DMS153 treated with DMSO at 0.1 percent for 48 hours (cell line): Measurements from ENCODE around the gene TNPO2.

Experiments used
- DNase-seq: peaks from one replicate; lab custom pipeline; 2025; ENCODE audit not compliant: unreplicated experiment; lab: John Stamatoyannopoulos, UW

TNPO2 gene

DNA sequence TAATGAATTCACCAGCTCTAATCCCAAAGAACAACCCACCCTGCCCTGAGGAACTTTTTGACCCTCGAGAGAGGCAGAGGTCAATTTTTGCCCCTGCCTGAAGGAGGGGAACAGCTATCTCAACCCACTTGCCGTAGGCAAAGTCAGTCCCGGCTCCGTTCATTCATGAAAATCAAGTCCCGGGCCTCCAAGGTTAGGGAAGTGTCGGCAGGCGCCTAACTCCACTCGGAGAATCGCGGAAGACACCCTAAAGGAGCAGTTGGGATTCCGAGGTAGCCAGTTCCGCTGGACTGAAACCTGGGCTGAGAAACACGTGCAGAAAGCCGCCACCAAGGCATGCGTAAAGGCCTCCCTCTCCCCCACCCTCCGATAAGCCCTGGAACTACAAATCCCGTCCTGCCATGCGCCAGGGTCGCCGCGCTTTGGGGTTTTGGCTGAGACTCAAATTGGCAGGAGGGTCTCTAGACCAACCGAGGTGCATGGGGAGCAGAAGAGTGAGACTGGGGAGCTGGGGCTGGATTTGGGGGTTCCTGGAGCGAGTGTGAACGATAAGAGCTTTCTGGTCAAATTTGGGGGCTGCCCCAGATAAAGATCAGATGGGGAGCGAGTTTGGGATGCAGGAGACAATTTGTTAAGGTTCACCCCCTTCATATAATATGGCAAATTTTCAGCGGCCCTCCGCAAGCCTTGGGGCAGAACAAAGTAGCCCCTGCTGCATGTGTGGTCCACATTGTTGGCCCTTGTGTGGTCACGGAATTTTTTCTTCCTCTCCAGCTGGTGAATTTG, at the start of gene TNPO2:
TSS of gene TNPO2 (minus strand) at position 292 of the 786 bp plus-strand sequence. CDS start 2,955 bp downstream, outside the sequence.
- DNase-seq = peak; percentile 51

GRCh38 chr19:12772323-12772722, 48.6 kb upstream of the TNPO2 start:
- no peak for DNase-seq

- DNase-seq = no peak
Measured at GRCh38 chr19:12770922-12771321, 47.2 kb upstream of the TNPO2 start.

DNA sequence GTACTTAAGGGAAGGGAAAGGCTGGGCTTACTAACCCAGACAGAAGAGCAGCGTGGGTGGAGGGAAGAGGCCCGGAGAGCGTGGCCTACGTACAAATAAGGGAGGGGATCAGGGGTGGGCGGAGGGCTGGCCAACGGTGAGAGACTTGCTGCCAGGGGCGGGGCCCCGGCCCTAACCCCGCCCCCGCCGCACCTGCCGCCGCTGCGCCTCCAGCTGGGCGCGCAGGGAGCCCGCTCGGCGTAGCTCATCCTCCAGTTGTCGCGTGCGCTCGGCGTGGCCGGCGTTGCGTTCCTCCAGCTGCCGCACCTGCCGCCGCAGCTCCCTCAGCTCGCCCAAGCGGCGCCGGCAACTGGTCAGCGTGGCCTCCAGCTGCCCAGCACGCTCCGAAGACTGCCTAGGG, 46.0 kb upstream of the TNPO2 start:
- DNase-seq = peak; percentile 29

GRCh38 chr19:12767666-12768065, 43.9 kb upstream of the TNPO2 start:
- DNase-seq = no peak

DNA sequence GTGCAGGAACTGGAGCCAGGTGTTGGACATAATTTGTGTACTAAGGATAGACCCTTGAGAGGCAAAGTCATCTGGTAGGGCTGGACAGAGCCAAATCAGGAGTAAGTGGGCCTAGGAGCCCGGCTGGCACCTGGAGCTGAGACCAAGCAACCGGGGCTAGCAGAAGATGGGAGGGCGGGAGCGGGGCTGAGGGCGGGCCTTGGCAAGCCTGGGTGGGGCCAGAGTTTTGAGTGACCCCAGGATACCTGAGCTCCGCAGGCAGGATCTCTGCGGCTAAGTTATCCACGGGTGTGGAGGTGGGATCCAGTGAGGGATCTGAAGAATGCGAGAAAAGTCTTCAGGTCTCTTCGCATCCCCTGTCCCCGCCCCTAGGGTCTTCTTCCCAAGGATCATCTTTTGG, 43.4 kb upstream of the TNPO2 start:
- DNase-seq = no peak

DNA sequence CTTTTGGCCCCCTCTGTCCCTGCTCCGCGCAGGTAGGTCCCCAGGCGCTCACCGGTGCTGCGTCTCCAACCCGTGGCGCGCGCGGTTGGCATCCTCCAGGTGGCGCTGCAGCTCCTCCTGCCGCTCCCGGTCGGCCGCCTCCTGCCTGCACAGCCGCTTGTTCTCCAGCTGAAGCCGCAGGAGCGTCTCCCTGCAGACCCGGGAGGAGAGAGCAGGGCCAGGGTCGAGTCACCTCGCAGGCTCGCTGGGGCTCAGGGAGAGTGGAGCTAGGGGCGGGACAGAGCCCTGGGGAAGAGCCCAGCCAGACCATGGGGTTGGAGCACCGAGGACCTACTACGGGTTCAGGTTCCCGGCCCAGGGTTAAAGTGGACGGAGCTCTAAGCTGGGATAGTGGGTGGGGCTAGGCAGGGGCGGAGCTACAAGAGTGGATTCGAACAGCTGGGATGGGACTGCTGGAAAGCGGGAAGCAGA, 42.4 kb upstream of the TNPO2 start:
- peak; percentile 81 for DNase-seq

DNA sequence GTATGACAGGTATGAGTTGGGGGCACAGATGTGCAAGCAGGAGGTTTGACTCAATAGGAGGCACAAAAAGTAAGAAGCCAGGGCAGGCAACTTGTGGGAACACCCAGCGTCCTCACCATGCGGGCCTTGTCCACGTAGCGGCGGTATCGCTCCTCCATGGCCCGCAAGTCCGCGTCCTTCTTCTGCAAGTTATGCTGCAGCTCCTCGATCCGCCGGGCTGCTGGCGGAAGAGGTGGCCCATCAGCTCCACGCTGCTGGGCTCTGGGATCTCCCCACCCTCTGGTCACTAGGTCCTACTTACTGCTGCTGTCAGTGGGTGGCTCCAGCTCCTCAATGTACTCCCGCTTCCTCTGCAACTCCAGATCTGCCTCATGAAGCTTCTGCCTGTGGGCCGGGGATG, 41.0 kb upstream of the TNPO2 start:
- no peak for DNase-seq

GRCh38 chr19:12763100-12763499, 39.4 kb upstream of the TNPO2 start:
- DNase-seq = no peak

GRCh38 chr19:12759686-12760085, 36.0 kb upstream of the TNPO2 start:
- DNase-seq = no peak

DNA sequence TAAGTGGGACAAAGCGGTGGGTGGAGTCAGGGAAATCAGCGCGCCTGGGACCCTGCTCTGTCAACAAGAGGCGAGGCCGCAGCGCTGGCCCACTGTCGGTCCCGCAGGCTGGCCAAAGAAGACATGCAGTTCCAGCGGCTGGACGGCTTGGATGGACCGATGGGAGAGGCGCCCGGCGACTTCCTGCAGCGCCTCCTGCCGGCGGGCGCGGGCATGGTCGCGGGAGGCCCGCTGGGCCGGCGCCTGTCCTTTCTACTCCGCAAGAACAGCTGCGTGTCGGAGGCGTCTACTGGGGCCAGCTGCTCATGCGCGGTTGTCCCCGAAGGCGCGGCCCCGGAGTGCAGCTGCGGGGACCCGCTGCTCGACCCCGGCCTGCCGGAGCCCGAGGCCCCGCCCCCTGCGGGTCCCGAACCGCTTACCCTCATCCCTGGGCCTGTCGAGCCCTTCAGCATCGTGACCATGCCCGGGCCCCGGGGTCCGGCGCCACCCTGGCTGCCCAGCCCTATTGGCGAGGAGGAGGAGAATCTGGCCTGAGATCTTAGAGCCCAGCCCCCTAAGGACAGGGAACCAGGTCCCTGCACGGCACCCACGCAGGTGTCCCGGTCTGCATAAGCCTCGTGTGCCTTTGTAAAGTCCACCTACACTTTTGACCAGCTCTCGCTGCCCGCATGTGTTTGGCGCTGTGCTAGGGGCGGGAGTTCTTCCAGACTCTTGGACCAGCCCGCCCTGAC, 34.0 kb upstream of the TNPO2 start:
- DNase-seq = peak; percentile 6

DNA sequence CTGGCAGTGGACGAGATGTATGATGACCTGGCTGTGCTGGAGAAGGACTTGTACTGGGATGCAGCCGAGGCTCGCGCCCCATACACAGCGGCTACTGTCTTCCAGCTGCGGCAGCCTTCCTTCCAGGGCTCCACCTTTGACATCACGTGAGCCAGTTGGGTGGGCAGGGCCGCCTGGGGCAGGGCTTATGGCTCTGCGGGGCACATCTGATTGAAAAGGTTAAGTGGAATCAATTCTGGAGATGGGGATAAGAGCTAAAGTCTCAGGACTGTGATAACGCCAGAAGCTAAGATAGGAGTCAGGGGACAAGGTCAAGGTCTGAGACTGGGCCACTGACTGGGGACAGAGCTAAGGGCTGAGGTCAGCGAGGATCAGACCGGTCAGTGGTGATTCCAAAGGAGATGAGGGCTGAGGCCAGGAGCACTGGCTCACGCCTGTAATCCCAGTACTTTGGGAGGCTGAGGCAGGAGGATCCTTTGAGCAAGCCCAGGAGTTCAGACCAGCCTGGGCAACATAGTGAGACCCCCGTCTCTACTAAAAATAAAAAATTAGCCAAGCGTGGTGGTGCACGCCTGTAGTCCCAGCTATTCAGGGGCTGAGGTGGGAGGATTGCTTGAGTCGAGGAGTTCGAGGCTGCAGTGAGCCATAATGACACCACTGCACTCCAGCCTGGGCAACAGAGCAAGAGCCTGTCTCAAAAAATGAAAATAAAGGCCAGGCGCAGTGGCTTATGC, 32.6 kb upstream of the TNPO2 start:
- no peak for DNase-seq

GRCh38 chr19:12754465-12755196, 30.9 kb upstream of the TNPO2 start:
- DNase-seq = no peak

GRCh38 chr19:12752056-12752781, 28.5 kb upstream of the TNPO2 start:
- DNase-seq = no peak

DNA sequence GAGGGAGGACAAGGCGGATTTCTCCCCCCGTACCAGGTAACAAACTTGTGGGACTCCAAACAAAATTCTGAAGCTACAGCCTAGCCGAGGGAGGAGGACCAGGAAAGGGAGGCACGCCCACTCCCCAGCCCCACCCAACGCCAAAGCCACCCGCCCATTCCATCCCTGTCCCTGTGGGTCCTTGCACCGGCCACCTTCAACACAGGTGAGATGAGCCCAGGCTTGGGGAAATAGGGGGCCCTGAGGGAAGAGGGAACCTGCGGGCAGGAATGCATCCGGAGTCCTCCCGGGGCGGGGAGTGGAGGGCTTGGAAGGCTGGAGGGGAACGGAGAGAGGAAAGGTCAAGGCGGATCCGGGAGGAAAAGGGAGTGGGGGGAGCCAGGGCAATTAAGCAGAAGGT, 27.9 kb upstream of the TNPO2 start, which contains the start of gene BEST2:
TSS of gene BEST2 (plus strand) at position 157 of the 400 bp plus-strand sequence. CDS start 802 bp downstream, outside the sequence.
- DNase-seq = no peak

DNA sequence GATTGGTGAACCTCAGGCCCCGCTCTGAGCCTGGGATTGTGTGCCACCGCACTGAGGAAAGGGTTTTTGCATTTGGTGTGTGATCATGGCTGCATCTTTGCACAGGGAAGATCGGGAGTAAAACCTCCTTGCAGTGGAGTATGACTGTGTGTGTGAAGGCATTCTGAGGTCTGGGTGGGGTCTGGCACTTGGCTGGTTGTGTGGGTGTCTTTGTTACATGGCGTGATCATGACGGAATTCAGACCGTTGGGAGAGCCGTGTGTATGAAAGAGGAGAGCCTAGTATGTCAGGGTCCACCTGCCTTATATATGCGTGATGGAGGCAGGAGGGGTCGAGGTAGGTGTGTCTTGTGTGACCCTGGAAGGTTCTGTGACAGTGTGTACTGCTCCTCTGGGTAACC, 27.1 kb upstream of the TNPO2 start:
- no peak for DNase-seq

DNA sequence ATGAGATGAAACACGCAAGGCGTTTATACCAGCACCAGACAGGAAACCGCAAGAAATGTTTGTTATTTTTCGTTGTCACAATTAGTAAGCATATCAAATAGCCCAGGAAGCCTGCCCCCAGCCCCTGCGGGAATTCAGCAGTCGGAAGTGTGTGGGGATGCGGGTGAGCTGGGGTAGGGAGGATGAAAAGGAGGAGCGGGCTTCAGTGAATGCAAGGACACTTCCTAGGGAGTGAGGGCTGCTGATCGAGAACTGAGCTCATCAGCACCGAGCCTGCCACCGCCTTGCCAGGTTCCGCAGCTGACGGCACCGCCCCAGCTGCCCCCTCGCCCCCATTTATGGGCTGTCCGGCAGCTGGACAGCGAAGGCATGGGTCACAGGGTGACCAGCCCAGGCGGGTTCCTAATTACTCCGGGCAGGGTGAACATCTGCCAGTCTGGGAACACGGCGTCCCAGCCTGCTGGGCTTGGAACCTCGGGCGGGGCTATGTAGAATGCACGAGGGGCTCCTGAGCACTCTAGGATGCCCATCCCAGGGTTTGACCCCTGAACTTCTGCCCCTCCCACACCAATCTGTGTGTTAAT, 26.3 kb upstream of the TNPO2 start:
- DNase-seq = no peak

- no peak for DNase-seq
Measured at GRCh38 chr19:12748489-12748888, 24.8 kb upstream of the TNPO2 start.

DNA sequence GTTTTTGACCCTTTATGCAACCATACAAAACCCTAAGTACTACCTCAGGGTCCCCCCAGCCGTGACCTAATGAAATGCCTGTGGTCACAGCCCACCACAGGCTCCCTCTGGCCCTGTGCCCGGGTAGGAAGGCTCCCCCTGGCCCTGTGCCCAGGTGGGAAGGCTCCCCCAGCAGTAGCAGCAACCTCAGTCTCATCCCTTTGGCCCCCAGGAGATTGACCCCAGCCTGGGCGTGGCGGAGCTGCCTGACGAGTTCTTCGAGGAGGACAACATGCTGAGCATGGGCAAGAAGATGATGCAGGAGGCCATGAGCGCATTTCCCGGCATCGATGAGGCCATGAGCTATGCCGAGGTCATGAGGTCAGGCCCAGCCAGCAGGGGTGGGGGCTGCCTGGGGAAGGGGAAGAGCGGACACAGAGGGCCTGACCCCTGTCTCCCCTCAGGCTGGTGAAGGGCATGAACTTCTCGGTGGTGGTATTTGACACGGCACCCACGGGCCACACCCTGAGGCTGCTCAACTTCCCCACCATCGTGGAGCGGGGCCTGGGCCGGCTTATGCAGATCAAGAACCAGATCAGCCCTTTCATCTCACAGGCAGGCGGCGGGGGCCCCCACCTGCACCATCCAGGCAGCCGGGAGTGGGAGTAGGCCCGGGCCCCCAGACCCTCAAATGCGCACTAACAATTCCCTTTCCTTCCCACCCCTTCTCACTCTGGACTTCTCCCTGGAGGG, 21.6 kb upstream of the TNPO2 start:
- no peak for DNase-seq
